Measurements from ENCODE around the gene TOGARAM2.

TOGARAM2 gene

DNA sequence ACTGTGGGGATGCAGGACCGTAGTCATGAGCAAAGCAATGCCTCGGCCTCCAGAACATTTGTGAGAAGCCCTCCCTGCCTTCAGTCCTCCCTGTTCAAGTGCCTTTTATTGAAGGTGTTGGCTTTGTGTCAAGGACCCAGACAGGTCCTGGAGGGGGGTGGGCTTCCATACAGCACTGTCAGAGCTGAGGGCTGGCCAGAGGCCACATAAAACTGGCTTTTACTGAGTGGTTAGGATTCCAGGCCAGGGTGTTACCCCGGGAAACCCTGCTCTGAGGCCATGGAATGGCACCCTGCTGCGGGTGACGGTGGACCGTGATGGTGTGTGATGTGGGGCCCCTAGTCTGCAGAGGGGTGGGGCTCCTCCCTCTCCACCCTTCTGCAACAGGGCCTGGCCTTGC lies 41.6 kb downstream of the TOGARAM2 start (continued):
- TF ChIP-seq, protein P1, sequence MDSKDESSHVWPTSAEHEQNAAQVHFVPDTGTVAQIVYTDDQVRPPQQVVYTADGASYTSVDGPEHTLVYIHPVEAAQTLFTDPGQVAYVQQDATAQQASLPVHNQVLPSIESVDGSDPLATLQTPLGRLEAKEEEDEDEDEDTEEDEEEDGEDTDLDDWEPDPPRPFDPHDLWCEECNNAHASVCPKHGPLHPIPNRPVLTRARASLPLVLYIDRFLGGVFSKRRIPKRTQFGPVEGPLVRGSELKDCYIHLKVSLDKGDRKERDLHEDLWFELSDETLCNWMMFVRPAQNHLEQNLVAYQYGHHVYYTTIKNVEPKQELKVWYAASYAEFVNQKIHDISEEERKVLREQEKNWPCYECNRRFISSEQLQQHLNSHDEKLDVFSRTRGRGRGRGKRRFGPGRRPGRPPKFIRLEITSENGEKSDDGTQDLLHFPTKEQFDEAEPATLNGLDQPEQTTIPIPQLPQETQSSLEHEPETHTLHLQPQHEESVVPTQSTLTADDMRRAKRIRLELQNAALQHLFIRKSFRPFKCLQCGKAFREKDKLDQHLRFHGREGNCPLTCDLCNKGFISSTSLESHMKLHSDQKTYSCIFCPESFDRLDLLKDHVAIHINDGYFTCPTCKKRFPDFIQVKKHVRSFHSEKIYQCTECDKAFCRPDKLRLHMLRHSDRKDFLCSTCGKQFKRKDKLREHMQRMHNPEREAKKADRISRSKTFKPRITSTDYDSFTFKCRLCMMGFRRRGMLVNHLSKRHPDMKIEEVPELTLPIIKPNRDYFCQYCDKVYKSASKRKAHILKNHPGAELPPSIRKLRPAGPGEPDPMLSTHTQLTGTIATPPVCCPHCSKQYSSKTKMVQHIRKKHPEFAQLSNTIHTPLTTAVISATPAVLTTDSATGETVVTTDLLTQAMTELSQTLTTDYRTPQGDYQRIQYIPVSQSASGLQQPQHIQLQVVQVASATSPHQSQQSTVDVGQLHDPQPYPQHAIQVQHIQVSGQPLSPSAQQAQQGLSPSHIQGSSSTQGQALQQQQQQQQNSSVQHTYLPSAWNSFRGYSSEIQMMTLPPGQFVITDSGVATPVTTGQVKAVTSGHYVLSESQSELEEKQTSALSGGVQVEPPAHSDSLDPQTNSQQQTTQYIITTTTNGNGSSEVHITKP (tag by site-specific recombination; IDR thresholded peaks at IDR 0.05), result no peak
- TF ChIP-seq KLF16 (tag by site-specific recombination; IDR thresholded peaks at IDR 0.05), result no peak
- TF ChIP-seq, protein P2, sequence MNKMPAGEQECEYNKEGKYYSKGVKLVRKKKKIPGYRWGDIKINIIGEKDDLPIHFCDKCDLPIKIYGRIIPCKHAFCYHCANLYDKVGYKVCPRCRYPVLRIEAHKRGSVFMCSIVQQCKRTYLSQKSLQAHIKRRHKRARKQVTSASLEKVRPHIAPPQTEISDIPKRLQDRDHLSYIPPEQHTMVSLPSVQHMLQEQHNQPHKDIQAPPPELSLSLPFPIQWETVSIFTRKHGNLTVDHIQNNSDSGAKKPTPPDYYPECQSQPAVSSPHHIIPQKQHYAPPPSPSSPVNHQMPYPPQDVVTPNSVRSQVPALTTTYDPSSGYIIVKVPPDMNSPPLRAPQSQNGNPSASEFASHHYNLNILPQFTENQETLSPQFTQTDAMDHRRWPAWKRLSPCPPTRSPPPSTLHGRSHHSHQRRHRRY (tag by site-specific recombination; IDR thresholded peaks at IDR 0.05), result no peak
- no peak for TF ChIP-seq GLI4 (tag by site-specific recombination; IDR thresholded peaks at IDR 0.05)
- no peak for TF ChIP-seq ZNF239 (tag by site-specific recombination; IDR thresholded peaks at IDR 0.05)
- TF ChIP-seq MEIS1 (CRISPR knock-in tag; IDR thresholded peaks at IDR 0.05; ENCODE audit: borderline replicate concordance), result no peak

DNA sequence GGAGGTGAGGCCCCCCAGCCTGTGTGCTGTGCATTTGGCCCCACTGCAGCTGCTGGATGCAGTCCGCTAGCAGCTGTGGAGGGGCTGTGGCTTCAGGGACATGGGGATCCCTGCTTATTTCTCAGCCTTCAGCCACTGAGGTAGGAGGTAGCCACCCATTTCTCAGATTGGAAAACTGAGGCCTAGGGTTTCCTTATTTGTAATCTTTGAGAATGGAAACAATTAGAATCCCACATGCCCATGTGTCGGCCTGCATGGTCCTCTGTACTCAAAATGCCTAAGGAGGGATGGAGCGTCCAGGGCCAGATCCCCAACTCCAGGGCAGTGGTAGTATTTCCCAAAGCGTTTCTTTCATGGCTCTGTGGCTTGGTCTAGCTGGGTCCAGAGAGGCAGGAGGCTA lies 42.1 kb downstream of the TOGARAM2 start:
- ChIA-PET CTCF (no interaction called here), POLR2A (no interaction called here)
- Histone ChIP-seq H3K4me1 (ENCODE audit: control insufficient read depth, insufficient read depth, low read length) (no peaks in the 10 kb centered on the region), H3K36me3 (ENCODE audit: control insufficient read depth in 2 of 2, insufficient read depth in 1 of 2, low read length in 2 of 2) (no peaks in the 10 kb centered on the region), H3K4me3 (ENCODE audit: low read depth, low read length) (no peak overlapping the region), H3K9me3 (ENCODE audit: control insufficient read depth, insufficient read depth, low read depth, low read length) (no peaks in the 10 kb centered on the region), H3K27ac (ENCODE audit: extremely low read depth, low read depth, low read length) (no peak overlapping the region)
- TF ChIP-seq YY1 (tag by site-specific recombination; IDR thresholded peaks at IDR 0.05) (no peak), ZNF660 (tag by site-specific recombination; IDR thresholded peaks at IDR 0.05) (no peak), ZNF157 (tag by site-specific recombination; IDR thresholded peaks at IDR 0.05) (no peak), MYNN (tag by site-specific recombination; IDR thresholded peaks at IDR 0.05; ENCODE audit: borderline replicate concordance) (no peak), ZNF155 (tag by site-specific recombination; IDR thresholded peaks at IDR 0.05) (no peak), ZNF211 (tag by site-specific recombination; IDR thresholded peaks at IDR 0.05; ENCODE audit: low read depth) (no peak), ZNF16 (tag by site-specific recombination; IDR thresholded peaks at IDR 0.05; ENCODE audit: low read depth) (no peak)
- TF ChIP-seq, protein P3, sequence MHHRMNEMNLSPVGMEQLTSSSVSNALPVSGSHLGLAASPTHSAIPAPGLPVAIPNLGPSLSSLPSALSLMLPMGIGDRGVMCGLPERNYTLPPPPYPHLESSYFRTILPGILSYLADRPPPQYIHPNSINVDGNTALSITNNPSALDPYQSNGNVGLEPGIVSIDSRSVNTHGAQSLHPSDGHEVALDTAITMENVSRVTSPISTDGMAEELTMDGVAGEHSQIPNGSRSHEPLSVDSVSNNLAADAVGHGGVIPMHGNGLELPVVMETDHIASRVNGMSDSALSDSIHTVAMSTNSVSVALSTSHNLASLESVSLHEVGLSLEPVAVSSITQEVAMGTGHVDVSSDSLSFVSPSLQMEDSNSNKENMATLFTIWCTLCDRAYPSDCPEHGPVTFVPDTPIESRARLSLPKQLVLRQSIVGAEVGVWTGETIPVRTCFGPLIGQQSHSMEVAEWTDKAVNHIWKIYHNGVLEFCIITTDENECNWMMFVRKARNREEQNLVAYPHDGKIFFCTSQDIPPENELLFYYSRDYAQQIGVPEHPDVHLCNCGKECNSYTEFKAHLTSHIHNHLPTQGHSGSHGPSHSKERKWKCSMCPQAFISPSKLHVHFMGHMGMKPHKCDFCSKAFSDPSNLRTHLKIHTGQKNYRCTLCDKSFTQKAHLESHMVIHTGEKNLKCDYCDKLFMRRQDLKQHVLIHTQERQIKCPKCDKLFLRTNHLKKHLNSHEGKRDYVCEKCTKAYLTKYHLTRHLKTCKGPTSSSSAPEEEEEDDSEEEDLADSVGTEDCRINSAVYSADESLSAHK (tag by site-specific recombination; IDR thresholded peaks at IDR 0.05), result no peak
- TF ChIP-seq, protein P4, sequence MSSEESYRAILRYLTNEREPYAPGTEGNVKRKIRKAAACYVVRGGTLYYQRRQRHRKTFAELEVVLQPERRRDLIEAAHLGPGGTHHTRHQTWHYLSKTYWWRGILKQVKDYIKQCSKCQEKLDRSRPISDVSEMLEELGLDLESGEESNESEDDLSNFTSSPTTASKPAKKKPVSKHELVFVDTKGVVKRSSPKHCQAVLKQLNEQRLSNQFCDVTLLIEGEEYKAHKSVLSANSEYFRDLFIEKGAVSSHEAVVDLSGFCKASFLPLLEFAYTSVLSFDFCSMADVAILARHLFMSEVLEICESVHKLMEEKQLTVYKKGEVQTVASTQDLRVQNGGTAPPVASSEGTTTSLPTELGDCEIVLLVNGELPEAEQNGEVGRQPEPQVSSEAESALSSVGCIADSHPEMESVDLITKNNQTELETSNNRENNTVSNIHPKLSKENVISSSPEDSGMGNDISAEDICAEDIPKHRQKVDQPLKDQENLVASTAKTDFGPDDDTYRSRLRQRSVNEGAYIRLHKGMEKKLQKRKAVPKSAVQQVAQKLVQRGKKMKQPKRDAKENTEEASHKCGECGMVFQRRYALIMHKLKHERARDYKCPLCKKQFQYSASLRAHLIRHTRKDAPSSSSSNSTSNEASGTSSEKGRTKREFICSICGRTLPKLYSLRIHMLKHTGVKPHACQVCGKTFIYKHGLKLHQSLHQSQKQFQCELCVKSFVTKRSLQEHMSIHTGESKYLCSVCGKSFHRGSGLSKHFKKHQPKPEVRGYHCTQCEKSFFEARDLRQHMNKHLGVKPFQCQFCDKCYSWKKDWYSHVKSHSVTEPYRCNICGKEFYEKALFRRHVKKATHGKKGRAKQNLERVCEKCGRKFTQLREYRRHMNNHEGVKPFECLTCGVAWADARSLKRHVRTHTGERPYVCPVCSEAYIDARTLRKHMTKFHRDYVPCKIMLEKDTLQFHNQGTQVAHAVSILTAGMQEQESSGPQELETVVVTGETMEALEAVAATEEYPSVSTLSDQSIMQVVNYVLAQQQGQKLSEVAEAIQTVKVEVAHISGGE (tag by site-specific recombination; conservative IDR thresholded peaks at IDR 0.05; ENCODE audit: low read depth), result no peak
